Neural cell (in vitro differentiated cells): Measurements from ENCODE around the gene CELA2B.

Experiments
- CTCF ChIP-seq: fragments of 450-650 bp; IDR thresholded peaks from 2 replicates; pipeline ENCODE4 v1.5.1; 2014; ENCODE audit warnings: antibody characterized with exemption, mild to moderate bottlenecking, moderate library complexity; ENCODE audit not compliant: poor library complexity, severe bottlenecking
- EP300 ChIP-seq: fragments of 450-650 bp; conservative IDR thresholded peaks from 2 replicates; pipeline ENCODE4 v1.6.1; 2014; ENCODE audit warnings: antibody characterized with exemption, mild to moderate bottlenecking, moderate library complexity; ENCODE audit not compliant: poor library complexity, severe bottlenecking
- EZH2 ChIP-seq: fragments of 200-600, 300-800 bp; shearing (Covaris generic), sonication (generic); IDR thresholded peaks from 2 replicates; pipeline ENCODE4 v1.6.1; 2014; ENCODE audit warnings: antibody characterized with exemption, low read length, borderline replicate concordance, mild to moderate bottlenecking; ENCODE audit not compliant: insufficient read depth, poor library complexity, severe bottlenecking
- RAD21 ChIP-seq: fragments of 450-650 bp; conservative IDR thresholded peaks from 2 replicates; pipeline ENCODE4 v1.6.1; 2014; ENCODE audit warnings: antibody characterized with exemption, mild to moderate bottlenecking, moderate library complexity

- TF ChIP-seq CTCF = peak; percentile 72
- peak; percentile 69 for TF ChIP-seq EP300
- peak; percentile 10 for TF ChIP-seq RAD21
- no peak for TF ChIP-seq EZH2
Measured at GRCh38 chr1:15526490-15527339, 50.8 kb downstream of the CELA2B start, which contains the start of gene DNAJC16.
